Glomerular visceral epithelial cell (primary cell): ENCODE results near the gene TMCO2.
"Not testable (repeated sequence)": the region's sequence is repeated elsewhere in the genome, so short reads cannot be mapped to it uniquely, and the experiment has no call there.

Experiments used
- DNase-seq: peaks from one replicate; pipeline ENCODE4 v3.0.0-alpha.2; 2016; ENCODE audit errors: extremely low spot score

Gene TMCO2

DNA sequence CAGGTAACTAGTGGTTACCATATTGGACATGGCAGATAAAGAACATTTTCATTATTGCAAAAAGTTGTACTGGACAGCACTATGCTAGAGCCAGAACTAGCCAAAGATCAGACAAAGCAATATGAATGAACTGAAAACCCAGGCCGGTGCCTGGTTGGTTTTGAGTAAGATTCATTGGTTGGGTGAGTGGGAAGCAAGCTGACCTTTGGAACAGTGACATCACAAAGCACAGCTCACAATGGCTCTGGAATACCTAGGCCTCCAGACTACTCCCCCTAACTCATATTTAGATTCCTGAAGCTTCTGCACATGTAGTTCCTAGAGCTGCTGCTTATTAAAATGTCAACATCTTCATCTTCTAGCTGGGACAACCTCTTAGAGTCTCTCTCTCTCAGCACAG lies at the start of gene TMCO2:
TSS of gene TMCO2 (plus strand) at position 283 of the 400 bp plus-strand sequence. CDS start at position 340, 57 bp downstream.
- DNase-seq, result no peak

DNA sequence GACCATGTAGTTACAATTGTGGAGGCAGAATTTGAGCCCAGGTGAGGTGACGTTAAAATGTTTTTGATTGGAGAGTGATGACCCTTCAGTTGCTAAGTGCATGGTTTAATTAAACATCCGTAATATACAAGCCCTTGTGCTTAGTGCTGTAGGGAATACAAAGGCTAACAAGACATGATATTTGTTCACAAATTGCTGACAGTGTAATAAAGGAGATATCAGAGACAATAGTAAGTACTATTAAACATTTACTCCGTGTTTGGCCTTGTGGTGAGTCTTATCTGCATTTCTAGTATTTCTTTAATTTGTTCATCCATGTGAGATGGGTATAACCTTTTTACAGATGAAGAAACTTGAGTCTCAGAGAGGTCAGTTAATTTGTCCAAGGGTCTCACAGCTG lies 48.6 kb upstream of the TMCO2 start:
- DNase-seq, result no peak

DNA sequence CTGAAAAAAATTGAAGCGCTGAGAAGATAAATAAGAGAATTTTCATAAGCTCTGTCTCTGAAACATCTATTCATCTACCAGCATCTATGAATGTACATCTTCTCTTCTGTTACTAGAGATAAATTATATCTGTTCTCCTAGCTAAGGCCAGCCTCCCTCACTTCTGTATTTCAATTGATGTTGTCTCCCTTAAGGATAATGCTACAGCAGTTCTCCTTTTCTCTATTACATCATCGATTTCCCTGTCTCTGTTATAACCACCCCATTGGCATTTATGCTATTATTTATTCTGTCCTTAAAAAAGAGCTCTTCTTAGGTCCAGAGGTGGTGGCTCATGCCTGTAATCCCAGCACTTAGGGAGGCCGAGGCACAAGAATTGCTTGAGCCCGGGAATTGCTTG lies 42.9 kb upstream of the TMCO2 start:
- no peak for DNase-seq

DNA sequence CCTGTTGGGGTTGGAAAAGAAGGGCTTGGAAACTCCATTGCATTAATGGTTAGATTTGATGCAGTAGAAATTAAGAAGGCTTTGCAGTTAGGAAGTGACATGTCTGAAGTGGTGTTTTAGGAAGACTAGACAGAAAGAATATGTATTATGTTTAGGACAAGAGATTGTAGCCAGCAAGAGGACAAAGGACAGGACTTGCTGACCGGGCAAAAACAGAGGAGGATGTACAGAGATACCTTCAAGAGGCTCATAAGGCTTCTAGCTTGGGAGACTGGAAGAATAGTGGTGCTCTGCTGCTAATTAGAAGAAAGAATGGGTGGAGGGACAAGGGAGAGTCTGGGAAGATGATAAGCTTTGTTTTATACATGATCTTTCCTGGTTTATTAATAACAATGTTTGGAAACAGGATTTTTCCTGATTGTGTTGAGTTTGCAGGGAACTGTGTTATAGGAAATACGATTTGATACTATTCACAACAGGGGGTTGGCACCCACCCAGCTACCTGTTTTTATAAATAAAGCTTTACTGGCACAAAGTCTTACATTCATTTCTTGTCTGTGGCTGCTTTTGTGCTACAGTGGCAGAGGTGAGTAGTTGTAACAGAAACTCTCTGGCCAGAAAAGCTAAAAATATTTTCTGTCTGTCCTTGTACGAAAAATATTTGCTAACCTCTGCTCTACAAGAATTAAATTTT lies 37.1 kb upstream of the TMCO2 start:
- DNase-seq, result no peak

DNA sequence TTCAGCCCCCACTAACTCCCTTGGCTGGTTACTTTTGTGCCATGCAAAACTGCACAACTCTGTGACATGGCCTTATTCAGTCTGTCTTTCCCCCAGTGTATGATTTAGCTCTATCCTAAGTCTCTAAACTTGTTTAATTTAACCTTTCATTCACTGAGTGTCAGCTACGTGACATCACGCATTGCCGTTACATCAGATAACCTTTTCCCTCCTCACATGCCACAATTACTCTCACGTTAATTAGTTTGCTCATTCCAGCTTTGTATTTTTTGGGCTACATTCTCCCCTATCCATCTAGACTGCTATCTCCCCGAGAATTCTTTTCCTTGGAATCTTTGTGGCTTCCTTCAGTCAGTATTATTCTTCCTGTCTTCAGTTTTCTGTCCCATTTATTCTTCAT lies 29.4 kb upstream of the TMCO2 start:
- no peak for DNase-seq

DNA sequence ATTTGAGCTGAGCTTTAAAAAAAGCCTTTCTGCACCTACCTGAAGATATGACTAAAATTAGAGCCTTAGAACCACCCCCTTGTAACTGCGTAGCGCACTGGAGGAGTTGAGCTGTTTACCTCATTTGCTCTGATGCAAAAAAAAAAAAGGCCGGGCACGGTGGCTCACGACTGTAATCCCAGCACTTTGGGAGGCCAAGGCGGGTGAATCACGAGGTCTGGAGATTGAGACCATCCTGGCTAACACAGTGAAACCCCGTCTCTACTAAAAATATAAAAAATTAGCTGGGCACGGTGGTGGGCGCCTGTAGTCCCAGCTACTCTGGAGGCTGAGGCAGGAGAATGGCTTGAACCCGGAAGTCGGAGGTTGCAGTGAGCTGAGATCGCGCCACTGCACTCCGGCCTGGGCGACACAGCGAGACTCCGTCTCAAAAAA lies 26.2 kb upstream of the TMCO2 start:
- not testable (repeated sequence) for DNase-seq

DNA sequence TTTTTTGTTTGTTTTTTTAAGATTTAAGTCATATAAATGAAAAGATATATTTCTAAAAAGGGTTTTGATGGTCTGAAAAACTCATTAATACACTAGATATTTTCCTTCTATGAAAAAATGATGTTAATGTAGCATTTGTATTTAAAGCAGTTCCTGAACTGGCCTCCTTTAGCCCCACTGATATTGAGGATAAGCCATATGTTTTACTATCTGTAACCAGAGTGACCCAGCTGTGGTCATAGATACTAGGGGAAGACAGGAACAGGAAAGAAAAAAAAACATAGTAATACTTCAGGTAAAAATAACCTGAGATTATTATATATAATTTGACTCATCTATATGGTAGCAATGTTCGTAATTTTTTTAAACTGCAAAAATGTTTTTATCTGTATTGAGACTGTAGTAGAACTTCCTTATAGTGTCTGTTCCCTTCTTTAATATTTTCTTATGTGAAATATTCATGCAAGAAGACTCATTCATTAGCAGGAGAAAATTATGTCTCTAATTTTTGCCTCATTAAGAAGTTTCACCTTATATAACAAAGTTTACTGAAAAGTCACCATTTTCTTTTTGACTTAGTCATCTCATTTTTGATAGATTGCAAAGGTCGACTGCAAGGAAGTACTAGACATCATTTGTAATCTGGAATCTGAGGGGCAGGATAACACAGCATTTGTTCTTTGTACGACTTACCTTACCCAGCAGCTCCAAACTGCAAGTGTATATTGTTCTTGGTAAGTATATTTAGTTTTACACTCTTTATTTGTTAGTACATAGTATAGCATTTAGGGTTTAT lies 25.6 kb upstream of the TMCO2 start:
- no peak for DNase-seq

DNA sequence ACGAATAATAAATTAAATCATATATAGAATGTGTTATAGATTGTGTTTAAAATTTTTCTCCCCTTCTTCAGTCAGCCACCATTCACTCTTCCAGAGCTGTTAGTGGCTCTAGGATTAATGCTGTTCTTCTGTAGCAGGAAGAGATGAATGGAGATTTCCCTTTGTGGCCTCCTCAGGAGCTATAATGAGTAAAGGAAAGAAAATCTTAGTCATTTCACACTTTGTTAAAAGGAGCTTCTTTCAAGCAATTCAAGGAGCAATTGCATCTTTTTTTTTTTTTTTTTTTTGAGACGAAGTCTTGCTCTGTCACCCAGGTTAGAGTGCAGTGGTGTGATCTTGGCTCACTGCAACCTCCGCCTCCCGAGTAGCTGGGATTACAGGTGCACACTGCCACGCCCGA lies 23.7 kb upstream of the TMCO2 start:
- DNase-seq, result no peak

DNA sequence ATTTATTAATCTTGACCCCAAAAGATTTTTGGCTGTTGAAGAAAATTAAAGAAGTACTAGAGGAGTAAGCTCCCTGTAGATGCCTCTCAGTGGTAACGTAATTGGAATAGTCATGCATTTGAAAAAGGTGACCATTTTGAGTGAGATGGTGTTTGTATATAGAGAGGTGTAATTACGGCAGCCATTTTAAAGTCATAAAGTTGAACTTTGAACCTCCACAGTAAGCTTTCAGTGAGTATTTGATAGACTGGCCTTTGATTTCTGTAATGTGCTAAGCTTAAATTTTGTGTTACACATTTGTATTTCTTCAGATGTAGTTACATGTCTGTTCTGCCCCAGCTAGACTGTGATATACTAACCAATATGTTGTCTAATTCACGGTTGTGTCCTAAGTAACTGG lies 21.5 kb upstream of the TMCO2 start:
- no peak for DNase-seq

DNA sequence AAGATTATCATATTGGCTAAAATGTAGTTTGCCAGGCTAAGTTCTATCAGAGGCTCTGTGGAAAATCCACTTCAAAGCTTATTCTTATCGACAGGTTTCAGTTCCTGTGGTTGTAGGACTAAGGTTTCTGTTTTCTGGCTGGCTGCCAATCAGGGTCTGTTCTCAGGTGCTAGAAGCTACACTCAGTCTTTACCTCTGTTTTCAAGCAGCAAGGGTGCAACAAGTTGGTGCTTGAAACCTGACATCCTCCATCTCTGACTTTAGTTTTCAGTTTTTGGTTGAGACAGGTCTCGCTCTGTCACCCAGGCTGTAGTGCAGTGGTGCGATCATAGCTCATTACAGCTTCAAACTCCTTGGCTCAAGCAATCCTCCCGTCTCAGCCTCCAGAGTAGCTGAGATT lies 15.3 kb upstream of the TMCO2 start:
- DNase-seq, result no peak

DNA sequence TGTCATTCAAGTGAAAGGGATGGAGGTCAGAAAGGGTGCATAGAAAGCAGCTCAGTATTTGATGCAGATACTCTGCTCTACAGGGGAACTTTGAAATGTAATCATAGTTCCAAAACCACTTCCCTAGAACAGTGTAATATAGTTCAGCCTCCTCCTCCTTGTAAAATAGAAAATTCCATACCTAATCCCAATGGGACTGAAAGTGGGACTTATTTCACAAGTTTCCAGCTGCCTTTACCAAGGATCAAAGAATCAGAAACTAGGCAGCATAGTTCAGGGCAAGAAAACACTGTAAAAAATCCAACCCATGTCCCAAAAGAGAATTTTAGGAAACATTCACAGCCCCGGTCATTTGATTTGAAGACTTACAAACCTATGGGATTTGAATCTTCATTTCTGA lies 8.1 kb upstream of the TMCO2 start:
- DNase-seq, result no peak

DNA sequence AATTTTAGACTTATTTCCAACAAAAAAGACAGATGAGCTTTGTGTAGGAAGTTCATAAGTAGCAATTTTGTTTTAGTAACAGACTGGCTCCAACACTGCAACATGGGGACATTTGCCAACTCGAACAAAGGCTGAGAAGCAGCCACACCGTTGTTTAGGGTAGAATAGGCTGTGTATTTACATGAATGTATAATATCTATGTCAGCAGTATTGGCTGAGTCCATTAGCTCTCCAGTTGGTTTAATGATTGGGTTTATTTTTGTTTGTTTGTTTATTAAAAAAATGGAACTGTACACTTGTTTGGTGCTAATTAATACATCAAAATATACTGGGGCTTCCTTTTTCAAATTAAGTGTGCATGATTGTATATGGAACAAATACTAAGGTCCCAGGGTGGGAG lies 7.3 kb upstream of the TMCO2 start:
- DNase-seq, result no peak

DNA sequence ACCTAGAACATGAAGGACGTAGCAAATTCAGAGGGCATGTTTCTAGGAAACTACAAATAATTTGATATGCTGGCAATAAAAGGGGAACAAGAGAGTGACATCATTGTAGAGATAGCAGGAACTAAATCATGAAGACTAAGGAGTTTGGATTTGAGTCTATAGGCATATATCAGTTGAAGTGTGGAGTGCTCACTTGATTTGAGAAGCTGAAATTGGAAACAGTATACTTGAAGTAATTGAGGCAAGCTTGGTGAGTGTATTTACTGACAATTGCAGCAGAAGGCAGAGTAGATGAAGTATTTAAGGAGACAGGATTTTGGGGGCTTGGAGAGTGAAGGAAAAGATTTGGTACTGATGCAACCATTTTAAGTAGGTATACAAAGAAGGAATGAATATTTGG lies 6.4 kb upstream of the TMCO2 start:
- no peak for DNase-seq

DNA sequence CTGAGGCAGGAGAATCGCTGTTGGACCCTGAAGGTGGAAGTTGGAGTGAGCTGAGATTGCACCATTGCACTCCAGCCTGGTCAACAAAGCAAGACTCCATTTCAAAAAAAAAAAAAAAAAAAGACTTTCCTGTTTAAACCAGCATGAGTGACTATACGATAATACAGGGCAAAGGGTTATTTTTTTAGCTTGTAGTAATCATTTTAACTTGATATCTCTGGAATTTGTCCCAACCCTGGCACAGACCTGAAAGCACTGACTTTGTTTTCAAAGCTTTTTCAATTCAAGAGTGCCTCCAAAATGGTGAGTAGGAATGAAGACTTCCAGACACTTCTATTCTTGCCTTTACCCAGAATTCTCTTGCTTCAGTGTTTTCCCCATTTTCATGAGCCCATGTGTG lies 4.4 kb upstream of the TMCO2 start:
- DNase-seq, result no peak

DNA sequence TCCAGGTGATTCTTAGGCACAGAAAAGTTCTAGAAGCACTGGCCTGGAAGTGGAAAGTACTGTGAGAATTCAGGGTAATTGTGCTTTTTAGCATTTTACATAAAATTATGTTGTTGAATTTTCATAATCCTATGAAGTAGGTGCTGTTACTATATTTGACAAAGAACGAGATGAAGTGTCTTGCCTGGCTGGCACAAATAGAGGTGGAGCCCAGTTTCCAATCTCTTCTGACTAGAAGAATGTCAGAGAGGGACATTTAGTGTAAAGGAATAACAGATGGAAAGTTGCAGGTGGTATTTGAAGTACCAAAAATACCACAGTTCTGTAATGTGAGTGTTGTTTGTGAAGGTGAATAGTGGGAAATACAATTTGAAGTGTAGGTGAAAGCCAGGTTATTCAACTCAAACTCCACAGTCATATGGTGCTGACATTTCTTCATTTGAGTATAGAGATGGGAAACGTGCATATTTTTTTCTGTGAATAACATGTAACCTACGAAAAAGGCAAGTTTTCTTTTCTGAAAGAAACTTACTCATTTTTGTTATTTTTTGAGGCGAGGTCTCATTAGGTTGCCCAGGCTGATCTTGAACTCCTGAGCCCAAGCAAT lies 3.5 kb upstream of the TMCO2 start:
- DNase-seq, result no peak

DNA sequence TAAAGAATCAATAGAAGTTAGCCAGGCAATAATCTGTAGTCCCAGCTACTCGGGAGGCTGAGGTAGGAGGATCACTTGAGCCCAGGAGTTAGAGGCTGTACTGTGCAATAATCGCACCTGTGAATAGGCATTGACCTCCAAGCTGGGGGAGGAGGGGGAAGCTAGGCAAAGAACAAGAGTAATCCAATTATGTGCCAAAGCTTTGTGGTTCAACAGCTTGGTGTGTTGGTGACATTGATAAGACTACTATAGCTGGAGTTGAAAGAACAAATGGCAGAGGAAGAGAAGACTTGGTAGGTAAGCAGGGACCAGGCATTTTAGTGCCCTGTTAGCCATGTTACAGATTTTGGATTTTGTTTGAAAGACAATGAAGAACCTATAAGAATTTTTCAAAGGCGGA lies 2.1 kb upstream of the TMCO2 start:
- no peak for DNase-seq

DNA sequence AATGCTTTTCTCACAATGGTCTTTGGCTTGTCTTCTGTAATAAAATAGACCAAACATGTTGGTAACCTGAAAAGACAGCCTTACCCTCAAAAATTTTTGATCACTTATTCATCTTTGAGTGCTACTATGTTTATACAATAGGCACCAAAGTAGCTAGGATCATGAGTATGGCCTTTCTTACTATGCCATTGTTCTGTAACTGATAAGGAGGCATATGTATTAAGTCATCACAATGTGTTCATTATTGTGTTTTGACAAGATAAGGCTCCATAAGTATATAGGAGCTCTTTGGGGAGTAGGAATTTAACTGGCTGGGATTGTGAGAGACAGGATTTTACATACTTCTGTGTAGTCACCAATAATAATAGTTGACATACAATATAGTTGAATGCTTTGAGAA lies 675 bp downstream of the TMCO2 start:
- no peak for DNase-seq

DNA sequence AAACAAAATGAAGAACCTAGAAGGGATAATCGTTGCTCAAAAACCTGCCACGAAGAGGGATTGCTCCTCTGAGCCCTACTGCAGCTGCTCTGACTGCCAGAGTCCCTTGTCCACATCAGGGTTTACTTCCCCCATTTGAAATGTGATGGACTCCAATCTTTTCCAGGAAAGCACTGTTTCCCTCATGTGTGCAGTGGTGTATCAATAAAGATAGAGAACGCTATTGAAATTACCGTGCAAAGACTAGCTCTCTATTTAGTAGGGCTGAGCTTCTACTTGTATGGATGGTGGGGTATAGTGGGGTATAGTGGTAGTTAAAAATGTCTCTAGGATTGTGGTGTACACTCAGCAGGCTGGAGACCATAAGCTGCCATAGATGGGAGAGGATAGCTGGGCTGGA lies 3.7 kb downstream of the TMCO2 start:
- DNase-seq, result no peak

DNA sequence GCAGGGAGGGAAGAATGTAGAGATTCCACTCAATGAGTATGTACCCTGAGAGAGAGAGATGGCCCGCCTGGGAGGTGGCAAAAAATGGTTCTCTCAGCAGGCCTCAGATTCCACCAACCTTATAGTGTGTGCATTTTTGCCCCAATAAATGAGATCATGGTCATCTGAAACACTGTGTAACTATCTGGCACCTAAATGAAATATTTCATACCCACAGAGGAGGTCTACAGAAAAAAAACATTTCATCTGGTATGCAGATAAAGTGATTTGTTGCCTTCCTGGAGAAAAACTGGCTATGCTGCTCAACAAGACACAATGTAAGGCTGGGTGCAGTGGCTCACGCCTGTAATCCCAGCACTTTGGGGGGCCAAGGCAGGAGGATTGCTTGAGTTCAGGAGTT lies 4.9 kb downstream of the TMCO2 start:
- no peak for DNase-seq

DNA sequence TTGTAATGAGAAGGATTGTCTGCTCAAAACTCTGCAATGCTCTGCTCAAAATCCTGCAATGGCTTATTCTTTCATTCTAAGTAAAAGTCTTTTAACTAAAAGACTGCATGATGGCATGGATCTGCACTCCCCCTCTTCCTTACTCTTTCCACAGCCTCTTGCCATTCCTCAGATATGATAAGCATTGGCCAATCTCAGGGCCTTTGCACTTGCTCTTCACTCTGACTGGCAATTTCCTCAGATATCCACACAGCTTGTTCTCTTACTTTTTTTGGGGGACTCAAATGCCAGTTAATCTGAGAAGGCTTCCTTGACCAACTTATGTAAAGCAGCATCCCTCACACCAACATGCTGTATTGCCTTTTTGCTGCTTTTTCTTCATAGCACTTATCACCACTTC lies 7.5 kb downstream of the TMCO2 start:
- no peak for DNase-seq

DNA sequence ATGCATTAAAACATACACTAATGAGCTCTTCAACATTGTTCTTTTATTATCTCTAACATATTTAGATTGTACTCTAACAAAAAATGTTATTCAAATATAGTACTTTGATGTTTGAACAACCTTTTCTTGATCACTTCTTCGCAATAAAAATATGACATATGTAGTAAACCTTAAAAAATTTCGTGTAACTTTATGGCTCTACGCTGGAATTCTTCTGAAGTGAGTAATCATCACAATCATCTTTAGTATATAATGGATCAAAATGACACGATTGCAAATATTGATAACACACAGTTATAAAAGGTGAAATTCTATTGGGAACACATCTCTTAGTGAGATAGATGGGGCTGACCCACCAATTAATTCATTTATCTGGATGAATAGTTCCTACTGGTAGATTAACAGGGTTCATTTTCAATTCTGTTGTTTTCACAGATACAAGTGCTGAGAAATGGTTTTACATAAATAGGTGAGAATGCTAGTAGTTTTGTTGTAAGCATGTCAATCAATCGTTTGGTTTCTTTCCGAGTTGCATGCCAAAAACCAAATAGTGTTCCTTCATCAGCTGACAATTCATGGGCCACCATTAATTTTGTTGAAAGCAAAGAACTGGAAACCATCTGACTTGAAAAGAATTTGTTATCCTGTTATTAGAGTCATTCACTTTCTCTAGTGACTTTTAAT lies 8.8 kb downstream of the TMCO2 start:
- DNase-seq, result no peak

DNA sequence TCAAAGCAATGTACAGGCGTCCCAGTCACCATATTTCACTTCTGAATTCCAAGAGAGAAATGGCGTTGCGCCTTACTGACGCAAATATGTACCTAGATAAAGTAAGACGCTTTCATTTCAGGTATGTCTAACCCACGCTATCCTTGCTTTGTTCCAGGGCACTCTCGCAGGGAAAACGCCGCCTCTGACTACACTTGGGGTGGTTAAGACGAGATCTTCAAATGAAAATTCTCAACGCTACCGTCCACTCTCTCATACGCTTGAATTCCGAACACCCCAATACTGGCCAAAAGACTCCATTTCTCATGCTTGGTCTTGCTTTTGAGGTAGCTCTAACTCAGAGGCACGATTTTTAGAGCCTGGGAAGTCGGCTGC lies 9.6 kb downstream of the TMCO2 start:
- no peak for DNase-seq
